HK-2 (cell line): ENCODE results near the gene ERVK3-1.
"Not testable (repeated sequence)": the region's sequence is repeated elsewhere in the genome, so short reads cannot be mapped to it uniquely, and the experiment has no call there.

ENCODE experiments used
- DNase-seq: peaks from one replicate; pipeline ENCODE4 v3.0.0-alpha.2; 2018; ENCODE audit not compliant: unreplicated experiment

ERVK3-1 gene

GRCh38 chr19:58305065-58305931, at the start of gene ERVK3-1:
Gene ERVK3-1, plus strand, starts transcription at chr19:58305377. Its CDS starts 6,792 bp downstream, at chr19:58312169.
- DNase-seq = peak; percentile 97

GRCh38 chr19:58258259-58258658, 46.9 kb upstream of the ERVK3-1 start:
- not testable (repeated sequence) for DNase-seq

GRCh38 chr19:58261600-58261967, 43.6 kb upstream of the ERVK3-1 start:
- DNase-seq = no peak

- DNase-seq = no peak
Observed at GRCh38 chr19:58261968-58262921, 42.9 kb upstream of the ERVK3-1 start.

- no peak for DNase-seq
Observed at GRCh38 chr19:58262922-58263296, 42.3 kb upstream of the ERVK3-1 start.

GRCh38 chr19:58265100-58265499, 40.1 kb upstream of the ERVK3-1 start:
- no peak for DNase-seq

GRCh38 chr19:58268344-58268743, 36.8 kb upstream of the ERVK3-1 start:
- DNase-seq = no peak

GRCh38 chr19:58274771-58275201, 30.4 kb upstream of the ERVK3-1 start:
- no peak for DNase-seq

GRCh38 chr19:58275564-58275963, 29.6 kb upstream of the ERVK3-1 start:
- DNase-seq = no peak

GRCh38 chr19:58277197-58277596, 28.0 kb upstream of the ERVK3-1 start:
- DNase-seq = no peak

GRCh38 chr19:58277748-58278540, 27.2 kb upstream of the ERVK3-1 start:
- DNase-seq = no peak

- DNase-seq = peak; percentile 100
Observed at GRCh38 chr19:58278541-58279041, 26.6 kb upstream of the ERVK3-1 start, which contains the start of gene ZNF8. Gene ZNF8, plus strand, starts transcription at chr19:58278955. Its CDS starts 127 bp downstream, at chr19:58279082.

- peak; percentile 72 for DNase-seq
Observed at GRCh38 chr19:58279042-58279924, 25.9 kb upstream of the ERVK3-1 start.

GRCh38 chr19:58279925-58280316, 25.3 kb upstream of the ERVK3-1 start:
- DNase-seq = no peak

GRCh38 chr19:58284199-58284598, 21.0 kb upstream of the ERVK3-1 start:
- DNase-seq = no peak

GRCh38 chr19:58291943-58292342, 13.2 kb upstream of the ERVK3-1 start:
- no peak for DNase-seq

- DNase-seq = no peak
Observed at GRCh38 chr19:58294743-58295374, 10.3 kb upstream of the ERVK3-1 start.

GRCh38 chr19:58296104-58296503, 9.1 kb upstream of the ERVK3-1 start:
- no peak for DNase-seq

- no peak for DNase-seq
Observed at GRCh38 chr19:58300620-58301019, 4.6 kb upstream of the ERVK3-1 start.

GRCh38 chr19:58304255-58304654, 922 bp upstream of the ERVK3-1 start:
- DNase-seq = no peak
